K562 treated with DMSO at 1 percent for 4 hours (cell line): ENCODE results near the gene PPP5C. TPM values are rescaled to one million over a fixed set of nuclear protein-coding genes. Genes with fewer than 3 reads are reported as not detected.

Experiments
- total RNA-seq: library from RNA; unstranded; fragments of 300-600 nt; gene quantifications from 2 replicates; pipeline ENCODE4 v1.2.3, GENCODE V29; 2022; ENCODE audit not compliant: insufficient read depth

Gene PPP5C, protein sequence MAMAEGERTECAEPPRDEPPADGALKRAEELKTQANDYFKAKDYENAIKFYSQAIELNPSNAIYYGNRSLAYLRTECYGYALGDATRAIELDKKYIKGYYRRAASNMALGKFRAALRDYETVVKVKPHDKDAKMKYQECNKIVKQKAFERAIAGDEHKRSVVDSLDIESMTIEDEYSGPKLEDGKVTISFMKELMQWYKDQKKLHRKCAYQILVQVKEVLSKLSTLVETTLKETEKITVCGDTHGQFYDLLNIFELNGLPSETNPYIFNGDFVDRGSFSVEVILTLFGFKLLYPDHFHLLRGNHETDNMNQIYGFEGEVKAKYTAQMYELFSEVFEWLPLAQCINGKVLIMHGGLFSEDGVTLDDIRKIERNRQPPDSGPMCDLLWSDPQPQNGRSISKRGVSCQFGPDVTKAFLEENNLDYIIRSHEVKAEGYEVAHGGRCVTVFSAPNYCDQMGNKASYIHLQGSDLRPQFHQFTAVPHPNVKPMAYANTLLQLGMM
- 78.4 and 91.3 TPM in 2 replicates for total RNA-seq

GRCh38 chr19:46346821-46347571, at the start of gene PPP5C:
TSS of gene PPP5C (plus strand) at chr19:46347087. CDS start at chr19:46347097, 10 bp downstream.

DNA sequence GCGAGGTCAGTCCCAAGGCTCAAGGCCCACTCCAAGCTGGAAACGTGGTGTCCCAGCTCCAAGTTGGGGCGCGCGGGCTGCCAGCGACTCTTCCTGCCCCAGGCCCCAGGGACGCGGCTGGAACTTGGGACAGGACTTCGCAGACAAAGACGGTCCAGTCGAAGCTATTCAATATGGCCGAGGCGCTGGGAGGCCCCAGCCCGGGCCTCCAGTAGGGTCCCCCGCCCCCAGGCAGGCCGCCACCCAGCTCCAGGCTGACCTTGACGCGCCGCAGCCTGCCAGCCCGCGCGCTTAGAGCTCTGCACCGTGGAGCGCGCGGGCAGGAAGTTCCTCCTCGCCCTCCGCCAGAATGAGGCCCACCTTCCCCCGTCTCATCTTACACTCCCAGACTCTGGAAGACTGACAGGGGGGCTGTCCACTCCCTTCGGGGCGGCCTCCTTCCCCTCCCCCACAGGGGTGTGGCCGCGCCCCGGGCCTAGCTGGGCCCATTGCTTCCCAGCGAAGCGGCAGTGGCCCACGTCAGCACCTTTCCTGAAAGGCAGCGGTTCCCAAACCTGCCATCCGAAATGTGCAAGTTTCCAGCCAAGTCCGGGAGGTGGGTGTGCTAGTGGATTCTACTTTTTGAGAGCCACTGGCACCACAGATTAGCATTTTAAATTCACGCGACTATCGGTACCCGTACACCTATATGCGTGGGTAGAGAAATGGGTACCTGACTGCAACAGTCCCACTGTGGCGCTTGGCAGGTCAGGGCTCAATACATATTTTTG, 66.6 kb downstream of the PPP5C start, which contains the start of gene CCDC8:
TSS of gene CCDC8 (minus strand) at position 303 of the 770 bp plus-strand sequence. CDS start 754 bp downstream, outside the sequence.

DNA sequence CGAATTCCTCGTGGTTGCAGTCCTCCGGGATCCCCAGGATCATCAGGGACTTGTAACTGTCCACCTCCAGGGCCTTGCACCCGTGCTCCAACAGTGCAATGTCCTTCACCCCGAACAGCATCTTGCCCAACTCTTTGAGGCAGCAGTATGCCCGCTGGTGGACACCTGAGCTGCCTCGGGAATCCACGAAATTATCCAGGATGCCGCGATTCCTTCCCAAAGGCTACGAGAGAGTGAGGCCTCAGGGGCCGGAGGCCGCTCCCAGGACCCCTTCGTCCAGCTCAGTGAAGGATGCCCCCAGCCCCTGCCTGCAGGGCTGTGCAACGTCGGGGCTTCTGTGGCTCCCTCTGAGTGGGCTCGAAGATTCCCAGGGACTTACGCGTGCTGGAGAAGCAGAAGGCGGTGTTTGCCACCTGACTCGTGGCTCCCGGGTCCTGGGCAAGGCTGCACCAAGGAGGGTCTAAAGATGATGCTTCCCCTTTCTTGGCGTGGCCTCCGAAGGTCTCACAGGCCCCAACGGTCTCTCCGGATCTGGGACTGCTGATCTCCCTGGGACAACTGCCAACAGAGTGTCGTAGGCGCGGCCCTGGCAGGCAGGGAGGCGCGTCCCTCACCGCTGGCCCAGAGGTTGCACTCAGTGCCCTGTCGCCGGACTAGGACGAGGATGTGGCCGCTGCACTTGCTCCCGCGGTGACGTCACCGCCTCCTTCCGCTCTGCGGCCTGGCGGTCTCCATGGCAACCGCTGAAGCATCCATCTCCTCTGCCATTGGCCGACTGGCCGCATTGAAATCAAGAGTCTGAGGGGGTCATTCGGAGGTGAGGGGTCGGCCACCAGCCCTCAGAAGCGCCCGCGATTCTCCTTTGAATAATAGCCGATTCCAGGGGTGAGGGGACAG, 81.6 kb downstream of the PPP5C start, which contains the start of gene PNMA8C:
TSS of gene PNMA8C (minus strand) at position 698 of the 897 bp plus-strand sequence. CDS start at position 121, 577 bp downstream.

Other genes starting within 250 kb of the PPP5C start
- not detected in 2 replicates for gene IGFL3, start 222.4 kb upstream of the PPP5C start, total RNA-seq
- 49.0 and 49.9 TPM in 2 replicates for gene IGFL2, start 198.8 kb upstream of the PPP5C start, total RNA-seq
- not detected in 2 replicates for gene IGFL1, start 117.3 kb upstream of the PPP5C start, total RNA-seq
- gene HIF3A, start 50.0 kb upstream of the PPP5C start, total RNA-seq = not detected in 2 replicates
- 2.3 and 2.4 TPM in 2 replicates for gene CCDC8, start 66.5 kb downstream of the PPP5C start, total RNA-seq
- not detected in 2 replicates for gene PNMA8C, start 81.8 kb downstream of the PPP5C start, total RNA-seq
- 9.4 and 10.7 TPM in 2 replicates for gene PNMA8A, start 124.5 kb downstream of the PPP5C start, total RNA-seq
- gene PNMA8B, start 148.8 kb downstream of the PPP5C start, total RNA-seq = not detected in 2 replicates